GM12878 (cell line): ENCODE measurements around the gene PLA2G10.
"Not testable (repeated sequence)": the region's sequence is repeated elsewhere in the genome, so short reads cannot be mapped to it uniquely, and the experiment has no call there.

Source experiments
- BMI1 ChIP-seq: fragments of 450-650 bp; IDR thresholded peaks from 2 replicates; pipeline ENCODE4 v1.6.1; 2016; ENCODE audit warnings: mild to moderate bottlenecking, moderate library complexity, borderline replicate concordance
- SP1 ChIP-seq: IDR thresholded peaks from one replicate; pipeline ENCODE4 v1.6.1; 2011; ENCODE audit warnings: low read depth, low read length
- TF ChIP-seq, protein P1 (sequence below), 3 experiments: IDR thresholded peaks in 2 of 3; conservative IDR thresholded peaks in 1 of 3; 2 replicates each; pipeline ENCODE4 v1.5.1; 2011; ENCODE audit warnings: low read depth in 3 of 3, low read length in 3 of 3, mild to moderate bottlenecking in 3 of 3, control low read depth in 2 of 3, moderate library complexity in 2 of 3, inconsistent platforms in 1 of 3, mixed read lengths in 1 of 3; ENCODE audit not compliant: control insufficient read depth in 2 of 3, insufficient read depth in 1 of 3; ENCODE audit errors: extremely low read depth in 1 of 3

DNA sequence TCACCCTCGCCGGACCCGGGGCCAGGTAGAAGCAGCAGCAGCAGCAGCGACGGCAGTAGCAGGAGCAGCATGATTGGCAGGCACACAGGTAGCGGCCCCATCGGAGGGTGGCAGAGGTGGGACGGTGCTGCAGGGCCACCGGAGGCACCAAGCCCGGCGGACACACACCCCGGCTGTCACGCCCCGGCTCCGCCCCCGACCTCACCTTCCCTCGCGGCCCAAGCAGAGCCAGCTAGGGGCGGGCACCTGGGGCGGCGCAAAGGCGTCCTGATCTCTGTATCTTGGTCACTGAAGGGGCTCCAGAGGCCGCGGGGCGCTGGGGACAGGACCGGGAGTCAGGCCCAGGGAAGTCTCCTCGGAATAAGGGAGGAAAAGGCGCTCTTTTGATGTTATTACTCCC, at the start of gene PLA2G10:
- not testable (repeated sequence) for TF ChIP-seq SP1, BMI1
- TF ChIP-seq, protein P1, sequence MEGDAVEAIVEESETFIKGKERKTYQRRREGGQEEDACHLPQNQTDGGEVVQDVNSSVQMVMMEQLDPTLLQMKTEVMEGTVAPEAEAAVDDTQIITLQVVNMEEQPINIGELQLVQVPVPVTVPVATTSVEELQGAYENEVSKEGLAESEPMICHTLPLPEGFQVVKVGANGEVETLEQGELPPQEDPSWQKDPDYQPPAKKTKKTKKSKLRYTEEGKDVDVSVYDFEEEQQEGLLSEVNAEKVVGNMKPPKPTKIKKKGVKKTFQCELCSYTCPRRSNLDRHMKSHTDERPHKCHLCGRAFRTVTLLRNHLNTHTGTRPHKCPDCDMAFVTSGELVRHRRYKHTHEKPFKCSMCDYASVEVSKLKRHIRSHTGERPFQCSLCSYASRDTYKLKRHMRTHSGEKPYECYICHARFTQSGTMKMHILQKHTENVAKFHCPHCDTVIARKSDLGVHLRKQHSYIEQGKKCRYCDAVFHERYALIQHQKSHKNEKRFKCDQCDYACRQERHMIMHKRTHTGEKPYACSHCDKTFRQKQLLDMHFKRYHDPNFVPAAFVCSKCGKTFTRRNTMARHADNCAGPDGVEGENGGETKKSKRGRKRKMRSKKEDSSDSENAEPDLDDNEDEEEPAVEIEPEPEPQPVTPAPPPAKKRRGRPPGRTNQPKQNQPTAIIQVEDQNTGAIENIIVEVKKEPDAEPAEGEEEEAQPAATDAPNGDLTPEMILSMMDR (IDR thresholded peaks at IDR 0.05 in 2 of 3, conservative IDR thresholded peaks at IDR 0.05 in 1 of 3; ENCODE audit: control insufficient read depth in 2 of 3, extremely low read depth in 1 of 3, insufficient read depth in 1 of 3, low read depth in 3 of 3, low read length in 3 of 3) = not testable (repeated sequence)
